Ovary (tissue), 9 donors: Measurements from ENCODE around the gene DUSP7. TPM values are rescaled to one million over a fixed set of nuclear protein-coding genes. Genes with fewer than 3 reads are reported as not detected.

Source experiments
- DNase-seq, 5 donors: peaks; one replicate each; pipeline ENCODE4 v3.0.0-alpha.2; 2019 to 2020
- H3K27ac ChIP-seq, 2 donors: fragments of 200-600 bp; one replicate each; pipeline versions ENCODE4 v1.5.1 to v1.8.0; 2019 to 2022
- H3K27me3 ChIP-seq: fragments of 200-600 bp; one replicate; pipeline ENCODE4 v1.8.0; 2022
- H3K36me3 ChIP-seq: fragments of 200-600 bp; sonication (generic); one replicate; pipeline ENCODE4 v1.5.1; 2019
- H3K4me1 ChIP-seq: one replicate; pipeline ENCODE4 v1.8.1; 2013; ENCODE audit warnings: mild to moderate bottlenecking, moderate library complexity; ENCODE audit not compliant: insufficient read depth
- H3K4me3 ChIP-seq: fragments of 200-600 bp; sonication (generic); one replicate; pipeline ENCODE4 v1.5.1; 2017
- H3K9me3 ChIP-seq, 2 donors: fragments of 200-600 bp in 1 of 2; sonication (generic) in 1 of 2; one replicate each; pipeline versions ENCODE4 v1.5.1 to v1.8.1; 2013 to 2019; ENCODE audit warnings: mild to moderate bottlenecking in 1 of 2, moderate library complexity in 1 of 2
- CTCF ChIP-seq, 3 donors: fragments of 450-650 bp in 2 of 3; fragments of 200-600 bp in 1 of 3; IDR thresholded peaks; one replicate each; pipeline versions ENCODE4 v1.5.1 to v1.8.0; 2016 to 2022; ENCODE audit warnings: antibody characterized with exemption in 3 of 3, mild to moderate bottlenecking in 1 of 3
- EP300 ChIP-seq: sonication (generic); formaldehyde crosslinking; IDR thresholded peaks from one replicate; pipeline ENCODE4 v1.6.1; 2017; ENCODE audit warnings: antibody characterized with exemption
- POLR2A ChIP-seq: fragments of 450-650 bp; IDR thresholded peaks from one replicate; pipeline ENCODE4 v1.6.1; 2017; ENCODE audit warnings: antibody characterized with exemption, mild to moderate bottlenecking, moderate library complexity
- WGBS, 3 donors: extraction: QIAGEN DNeasy Blood & Tissue Kit in 1 of 3; methylation state at CpG; one replicate each; pipeline versions ENCODE4 v1.1.5 to v1.1.7; 2013 to 2017; 5-methylcytosine and 5-hydroxymethylcytosine counted together
- intact Hi-C, 4 donors: fragments of 100-400 bp; cut with DNase I; formaldehyde crosslinking; loops; one replicate each; pipeline versions ENCODE4 v1.11.0 to v1.15.1; 2022 to 2023
- polyA plus RNA-seq, 2 donors: library from polyadenylated mRNA; stranded (reverse); fragments of 200-250 nt in 1 of 2; fragments of 350-450 nt in 1 of 2; fragmentation: Illumina TruSeq in 1 of 2; extraction: RNeasy Lipid Tissue Mini Kit (QIAGEN cat#74804) in 1 of 2; gene quantifications; one replicate each; pipeline ENCODE4 v1.2.3, GENCODE V29; 2013 to 2014
- total RNA-seq, 7 donors: library from RNA; depleted of rRNA in 2 of 7; stranded (reverse); fragments of >200 nt in 2 of 7; fragmentation: NEBNext Ultra II Directional in 3 of 7; extraction: Animal tissue kit (Norgen Biotek cat#: 25700) in 3 of 7; gene quantifications; one replicate each; pipeline versions ENCODE4 v1.1.0 to v1.2.4, GENCODE V29; 2016 to 2023
- donor health status: DM: no; HTN: no; CAD: no; lungs with moderate emphysema.
- donor health status: DM: no; HTN: no; CAD: no.
- donor health status: Bipolar disorder and iron deficiency.
- donor health status: DM: yes; HTN: yes; CAD: no.
- donor health status: DM: no; HTN: no; CAD: no.
- donor health status: DM: yes; HTN: yes; CAD: no.

DUSP7 gene
- total and polyA plus RNA-seq, 9 donors: 5.1 to 18.0 (median 14.0) TPM

GRCh38 chr3:52019352-52020080, 36.9 kb downstream of the DUSP7 start:
- Histone ChIP-seq H3K36me3 (no peaks in the 10 kb centered on the region), H3K27me3 (no peaks in the 10 kb centered on the region), H3K4me3 (no peak overlapping the region), H3K9me3 (no peaks in the 10 kb centered on the region), H3K27ac (no peak overlapping the region), H3K4me1 (no peaks in the 10 kb centered on the region)
- intact Hi-C loops: no loop called here
- WGBS, 3 donors: 38 to 59% (median 51%) methylated on average over 17 of the region's 17 CpGs
- peak in 3 of 5 donors; percentile 49 to 63 (median 56) for DNase-seq
- no peak for TF ChIP-seq POLR2A
- peak; percentile 66 for TF ChIP-seq EP300
- TF ChIP-seq CTCF (IDR thresholded peaks at IDR 0.05): no peak

GRCh38 chr3:52018319-52019000, 37.9 kb downstream of the DUSP7 start:
- WGBS, 3 donors: 93 to 95% (median 94%) methylated on average over 21 of the region's 21 CpGs
- intact Hi-C loops: no loop called here
- no peak for DNase-seq
- H3K27me3 ChIP-seq: no peaks in the 10 kb centered on the region
- no peaks in the 10 kb centered on the region for H3K36me3 ChIP-seq
- TF ChIP-seq CTCF (IDR thresholded peaks at IDR 0.05) (no peak), EP300 (no peak), POLR2A (no peak)
- H3K4me3 ChIP-seq: no peak overlapping the region
- H3K4me1 ChIP-seq: no peaks in the 10 kb centered on the region
- H3K9me3 ChIP-seq: no peaks in the 10 kb centered on the region
- H3K27ac ChIP-seq: no peak overlapping the region

DNA sequence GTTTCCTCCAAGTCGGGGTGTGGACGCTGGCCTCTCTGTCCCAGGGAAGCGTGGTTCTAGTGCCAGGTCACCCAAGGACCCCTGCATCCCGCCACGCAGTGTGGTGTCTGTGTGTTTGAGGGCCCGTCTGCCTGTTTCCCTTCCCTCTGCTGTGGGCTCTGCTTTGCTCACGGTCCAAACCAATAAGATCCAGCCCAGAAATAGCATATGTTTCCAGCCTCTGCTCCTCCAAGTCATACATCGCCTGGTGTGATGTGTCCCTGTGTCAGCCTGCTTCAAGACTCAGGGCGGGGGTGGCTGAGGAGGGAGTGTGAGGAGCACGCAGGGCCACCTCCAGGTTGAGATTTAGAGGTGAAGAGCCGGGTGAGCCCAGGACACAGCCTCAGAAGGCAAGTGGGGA, 38.8 kb downstream of the DUSP7 start:
- no peak for DNase-seq
- no peak overlapping the region for H3K27ac ChIP-seq
- H3K27me3 ChIP-seq: no peaks in the 10 kb centered on the region
- intact Hi-C loops: no loop called here
- no peaks in the 10 kb centered on the region for H3K9me3 ChIP-seq
- 82 to 85% (median 85%) methylated on average over 11 of the region's 11 CpGs for WGBS, 3 donors
- no peak overlapping the region for H3K4me3 ChIP-seq
- no peaks in the 10 kb centered on the region for H3K4me1 ChIP-seq
- H3K36me3 ChIP-seq: no peaks in the 10 kb centered on the region
- TF ChIP-seq EP300 (no peak), CTCF (IDR thresholded peaks at IDR 0.05) (no peak), POLR2A (no peak)

DNA sequence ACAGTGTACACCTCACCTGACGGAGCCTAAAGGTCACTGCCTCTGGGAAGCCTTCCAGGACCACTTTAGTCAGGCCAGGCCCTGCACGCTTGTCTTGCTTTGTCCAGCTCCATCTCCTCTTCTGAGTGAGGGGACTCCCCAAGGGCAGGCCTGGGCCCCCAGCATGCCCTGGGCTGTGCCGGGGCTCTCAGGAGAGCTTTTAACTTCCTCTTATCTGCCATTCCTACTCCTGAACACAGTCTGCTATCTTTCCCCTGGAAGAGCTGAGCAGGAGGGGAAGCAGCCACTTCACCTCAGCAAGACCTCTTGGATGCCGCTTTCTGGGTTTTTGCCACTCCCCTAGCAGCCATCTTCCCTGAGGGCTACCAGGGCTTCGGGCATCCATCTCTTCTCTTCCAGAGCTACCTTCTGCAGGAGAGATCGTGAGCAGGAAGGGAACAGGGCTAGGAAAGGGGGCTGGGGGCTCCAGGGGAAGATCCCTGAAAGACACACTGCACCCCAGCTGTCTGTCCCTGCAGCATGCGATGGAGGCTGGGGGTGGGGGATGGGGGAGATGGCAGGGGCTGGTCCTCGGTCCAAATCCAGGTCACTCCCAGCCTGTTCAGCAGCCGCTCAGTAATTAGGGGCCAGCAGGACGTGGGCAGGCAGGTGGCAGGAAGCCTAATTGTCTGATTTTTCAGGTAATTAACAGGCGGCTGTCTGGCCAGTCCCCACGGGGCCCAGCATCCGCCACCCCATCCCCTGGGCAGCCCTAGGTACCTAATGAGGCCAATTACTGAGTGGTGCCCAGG, 40.7 kb downstream of the DUSP7 start:
- Histone ChIP-seq H3K4me3 (no peak overlapping the region), H3K27ac (no peak overlapping the region), H3K4me1 (no peaks in the 10 kb centered on the region), H3K27me3 (no peaks in the 10 kb centered on the region), H3K36me3 (no peaks in the 10 kb centered on the region), H3K9me3 (no peaks in the 10 kb centered on the region)
- no peak for TF ChIP-seq EP300
- no peak for TF ChIP-seq POLR2A
- no peak for TF ChIP-seq CTCF (IDR thresholded peaks at IDR 0.05)
- intact Hi-C loops: no loop called here
- WGBS, 3 donors: 81 to 85% (median 84%) methylated on average over 13 of the region's 13 CpGs
- no peak for DNase-seq
